Activated T-cell treated with anti-CD3 and anti-CD28 coated beads, Interleukin-2, amount 50 U/mL, for 1 hour (primary cell): ENCODE results near the gene TKT.

ENCODE experiments used
- DNase-seq: peaks from one replicate; pipeline ENCODE4 v3.0.0-alpha.2; 2020

TKT gene

DNA sequence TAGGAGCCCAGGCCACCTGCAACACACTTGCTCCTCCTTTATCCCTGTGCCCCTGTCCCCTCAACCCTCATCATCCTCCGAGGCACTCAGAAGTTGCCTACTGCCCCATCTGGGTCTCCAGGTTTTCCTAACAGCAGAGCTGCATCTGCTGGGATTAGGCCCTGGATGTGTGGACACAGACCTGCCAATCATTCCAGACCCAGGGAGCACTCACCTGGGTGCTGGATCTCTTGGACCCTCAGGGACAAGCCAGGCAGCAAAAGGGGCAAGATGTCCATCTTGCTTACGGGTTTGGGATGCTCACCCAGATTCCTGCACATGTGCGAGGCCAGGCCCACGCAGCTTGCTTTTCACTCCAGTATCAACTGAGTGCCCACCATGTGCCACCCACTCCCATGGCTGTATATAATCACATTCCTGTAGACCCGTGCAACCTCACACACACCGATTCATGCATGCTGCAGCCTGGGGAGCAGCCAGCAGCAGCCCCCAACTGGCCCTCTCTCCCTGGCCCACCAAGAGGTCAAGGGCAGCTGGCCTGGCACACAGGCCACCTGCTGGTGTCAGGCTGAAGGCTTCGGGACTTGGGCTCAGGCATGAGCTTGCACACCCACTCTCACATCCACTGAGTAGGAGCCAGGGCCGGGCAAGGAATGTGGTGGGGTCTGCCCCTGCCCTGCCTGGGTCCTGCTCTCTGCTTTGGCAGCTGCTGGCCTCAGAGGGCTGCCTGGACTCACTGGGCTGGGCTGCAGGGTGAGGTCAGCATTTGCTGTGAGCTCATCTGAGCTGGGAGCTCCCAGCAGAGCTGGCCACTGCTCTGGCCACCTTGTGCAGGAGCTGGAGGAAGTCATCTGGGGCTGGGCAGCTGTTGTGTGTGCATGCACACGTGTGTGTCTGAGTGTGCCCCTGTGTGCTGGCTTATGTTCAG, 79.9 kb downstream of the TKT start:
- no peak for DNase-seq
